GM18867 (cell line): ENCODE measurements around the gene POM121L2.
"Not testable (repeated sequence)": the region's sequence is repeated elsewhere in the genome, so short reads cannot be mapped to it uniquely, and the experiment has no call there.

Experiments used
- ATAC-seq: cut with Tn5 transposase; IDR thresholded peaks from one replicate; pipeline ENCODE4 v1.9.1; 2021; ENCODE audit warnings: mild to moderate bottlenecking, moderate library complexity; ENCODE audit not compliant: unreplicated experiment

The POM121L2 gene

DNA sequence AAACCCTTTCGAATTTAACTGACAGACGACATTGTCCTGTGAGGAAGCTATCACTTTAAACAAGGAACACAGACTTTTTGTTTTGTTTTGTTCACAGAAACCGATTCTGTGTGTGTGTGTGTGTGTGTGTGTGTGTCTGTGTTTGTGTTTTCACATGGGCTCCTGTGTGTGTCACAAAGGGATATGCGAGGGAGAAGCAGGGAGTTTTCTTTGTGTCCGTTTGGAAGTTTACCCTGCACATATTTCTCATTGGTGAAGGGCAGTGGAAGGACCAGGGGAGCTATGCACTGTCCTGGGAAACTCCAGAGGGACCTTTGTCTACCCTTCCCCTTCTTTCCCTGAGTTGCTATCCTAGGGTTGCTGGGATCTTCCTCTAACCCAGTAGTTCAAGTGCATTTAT lies 17.7 kb downstream of the POM121L2 start:
- no peak for ATAC-seq

DNA sequence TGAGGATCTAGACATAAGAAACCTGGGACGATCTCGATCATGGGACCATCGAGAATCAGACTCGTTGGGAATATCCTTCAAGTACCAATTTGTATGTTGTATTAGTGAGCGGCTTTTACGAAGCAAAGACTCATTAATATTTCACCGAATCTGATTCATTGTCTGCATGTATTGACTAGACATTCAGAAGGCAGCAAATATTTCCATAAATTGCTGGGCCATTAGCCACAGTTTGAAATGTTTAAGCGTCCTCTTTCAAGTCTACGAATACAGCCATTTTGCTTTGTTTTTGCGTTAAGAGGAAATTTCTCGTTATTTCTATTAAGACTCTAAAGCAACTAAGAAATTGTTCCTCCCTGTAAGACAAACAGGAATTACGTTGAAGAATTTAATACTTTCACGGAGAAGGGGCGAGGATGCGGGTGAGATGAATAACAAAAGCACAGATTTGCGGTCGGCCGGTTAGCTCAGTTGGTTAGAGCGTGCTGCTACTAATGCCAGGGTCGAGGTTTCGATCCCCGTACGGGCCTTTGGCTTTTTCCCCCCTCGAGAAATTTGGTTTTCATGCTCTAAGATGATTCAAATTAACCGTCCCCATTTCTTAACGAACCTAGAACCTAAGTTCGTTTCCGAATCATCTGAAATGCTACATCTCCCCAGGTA lies 18.5 kb downstream of the POM121L2 start:
- ATAC-seq: no peak

DNA sequence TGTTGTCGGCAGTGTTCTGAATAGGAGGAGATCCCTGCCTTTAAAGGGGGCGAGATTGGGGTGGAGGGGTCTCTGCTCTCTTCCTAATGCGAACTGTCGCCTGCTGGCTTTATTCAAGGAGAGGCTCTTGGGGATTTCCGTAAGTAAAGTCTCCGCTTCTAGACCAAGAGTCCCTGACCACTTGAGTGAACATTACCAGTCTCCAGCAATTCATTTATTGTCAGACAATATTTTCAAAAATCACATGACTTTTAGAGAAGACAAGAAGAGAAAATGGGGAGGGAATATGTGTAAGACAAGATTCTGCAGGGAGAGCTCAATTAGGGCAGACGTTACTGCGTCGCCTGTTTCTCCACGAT lies 21.2 kb downstream of the POM121L2 start:
- ATAC-seq: no peak

DNA sequence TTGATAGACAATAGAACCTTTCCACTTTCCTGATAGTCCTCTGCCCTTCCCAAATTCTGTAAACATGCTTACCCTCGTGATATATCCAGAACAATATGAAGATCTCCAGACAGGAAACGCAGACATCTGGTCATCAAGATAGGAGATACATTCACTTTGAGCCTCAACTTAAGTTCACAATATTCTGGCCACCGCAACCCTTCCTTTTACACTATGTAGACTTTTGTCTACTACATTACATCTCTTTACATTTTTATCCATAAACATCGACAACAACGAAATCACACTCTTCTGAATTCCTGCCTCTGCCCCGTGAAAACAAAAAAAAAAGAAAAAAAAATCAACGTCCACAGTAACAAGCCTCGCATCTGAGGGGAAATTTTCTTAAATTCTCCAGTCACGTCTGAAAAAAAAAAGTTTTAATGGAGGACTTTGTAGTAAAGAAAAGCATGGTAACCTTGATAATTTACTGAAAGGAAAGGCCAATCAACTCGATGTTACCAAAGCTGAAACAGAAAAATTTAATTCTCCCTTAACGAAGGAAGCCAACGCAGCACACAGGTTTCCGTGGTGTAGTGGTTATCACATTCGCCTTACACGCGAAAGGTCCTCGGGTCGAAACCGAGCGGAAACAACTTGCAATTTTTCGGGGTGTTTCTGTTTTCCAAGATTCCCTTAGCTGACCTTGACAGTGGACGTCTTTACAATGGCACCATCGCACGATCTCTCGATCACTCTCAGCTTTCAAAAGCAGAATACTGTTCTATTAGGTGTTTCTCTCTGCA lies 21.8 kb downstream of the POM121L2 start:
- no peak for ATAC-seq

DNA sequence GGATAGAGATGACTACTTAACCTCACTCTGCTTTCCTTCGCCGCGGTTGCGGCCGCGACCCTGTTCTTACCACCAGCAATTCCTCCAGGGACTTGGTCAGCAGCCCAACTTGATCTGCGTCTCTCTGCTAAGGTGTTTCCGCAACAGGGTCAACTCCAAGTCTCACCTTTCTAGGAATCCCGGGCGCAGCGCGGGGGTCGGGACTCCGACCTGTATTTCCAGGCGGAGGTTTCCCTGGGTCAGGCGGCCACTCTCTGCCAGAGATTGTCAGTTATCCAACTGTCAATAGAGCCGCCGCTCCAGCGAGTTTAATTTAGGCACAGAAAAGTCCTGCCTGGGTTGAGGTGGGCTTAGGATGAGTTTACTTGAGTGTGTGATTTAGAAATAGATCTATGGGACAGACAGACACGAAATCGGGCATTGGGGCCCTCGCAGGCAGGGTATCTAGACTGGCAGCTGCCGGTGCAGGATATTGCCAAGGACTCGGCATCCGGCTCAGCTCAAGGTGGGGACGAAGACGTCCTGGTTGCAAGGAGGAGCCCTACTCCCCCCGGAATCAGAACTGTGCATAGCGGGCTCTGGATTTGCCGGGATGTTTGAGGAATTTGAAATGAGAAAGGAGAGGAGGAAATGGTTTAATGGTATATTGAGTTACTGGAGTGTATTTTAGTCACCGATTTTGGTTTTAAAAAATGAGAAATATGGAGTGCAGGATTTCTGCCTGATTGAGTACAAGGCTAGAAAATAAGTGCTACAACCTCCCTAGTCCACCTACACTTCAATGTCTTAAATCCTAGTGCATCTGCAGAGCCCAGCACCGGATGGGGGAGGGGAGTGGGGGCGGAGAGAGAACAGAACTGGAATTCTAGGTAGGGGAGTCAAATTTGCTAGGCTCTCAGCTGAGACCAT lies 23.7 kb downstream of the POM121L2 start:
- ATAC-seq: no peak

DNA sequence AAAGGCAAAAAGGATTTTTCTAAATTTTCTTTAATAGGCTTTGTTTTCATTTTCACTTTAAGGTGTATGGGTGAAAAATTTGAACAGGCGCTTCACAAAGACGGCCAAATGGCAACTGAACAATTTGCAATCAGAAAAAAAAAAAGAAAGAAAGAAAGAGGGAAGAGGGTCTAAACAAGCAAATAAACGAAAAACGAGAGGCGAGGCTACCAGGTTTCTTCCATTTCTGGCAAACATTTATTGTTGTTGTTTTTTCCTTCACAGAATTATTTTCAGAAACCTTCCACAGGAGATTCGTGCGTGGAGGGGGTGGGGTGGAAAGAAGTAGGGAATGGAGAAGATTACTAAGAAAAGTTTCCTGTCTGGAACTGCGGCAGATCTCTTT lies 24.3 kb downstream of the POM121L2 start:
- ATAC-seq: no peak

DNA sequence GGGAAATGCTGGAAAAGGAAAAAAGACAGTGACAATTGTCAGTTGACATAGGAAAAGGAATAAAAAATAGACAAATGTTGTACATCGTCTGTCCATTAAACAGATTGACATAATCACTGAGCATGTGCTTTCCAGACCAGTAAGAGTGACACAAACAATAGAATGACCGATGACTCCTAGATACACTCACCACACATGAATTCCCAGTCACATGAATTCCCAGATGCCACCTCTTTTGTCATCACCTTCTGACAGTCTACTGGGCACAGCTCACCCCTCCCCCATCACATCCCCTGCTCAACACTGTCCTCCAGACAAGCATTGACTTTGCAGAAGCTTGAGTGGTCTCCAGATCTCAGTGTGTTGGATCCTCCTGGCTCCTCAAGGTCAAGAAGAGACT lies 25.9 kb downstream of the POM121L2 start:
- no peak for ATAC-seq

DNA sequence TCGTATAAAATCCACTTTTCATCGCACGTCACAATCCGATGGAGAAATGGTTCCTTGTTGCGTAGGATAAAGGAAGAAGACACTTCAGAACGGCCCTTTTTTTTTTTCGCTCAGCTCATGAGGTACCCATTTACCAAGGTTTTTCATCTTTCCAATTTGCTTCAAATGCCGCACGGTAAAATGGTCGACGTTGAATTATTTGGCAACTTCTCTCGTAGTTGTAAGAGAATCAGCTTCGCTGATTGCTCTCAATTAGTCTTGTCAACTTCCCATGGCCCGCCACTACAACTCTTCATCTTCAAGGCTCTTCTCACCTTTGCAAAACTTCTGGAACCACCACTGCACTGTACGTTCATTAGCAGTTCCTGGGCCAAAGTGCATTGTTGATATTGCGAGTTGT lies 28.8 kb downstream of the POM121L2 start:
- no peak for ATAC-seq

DNA sequence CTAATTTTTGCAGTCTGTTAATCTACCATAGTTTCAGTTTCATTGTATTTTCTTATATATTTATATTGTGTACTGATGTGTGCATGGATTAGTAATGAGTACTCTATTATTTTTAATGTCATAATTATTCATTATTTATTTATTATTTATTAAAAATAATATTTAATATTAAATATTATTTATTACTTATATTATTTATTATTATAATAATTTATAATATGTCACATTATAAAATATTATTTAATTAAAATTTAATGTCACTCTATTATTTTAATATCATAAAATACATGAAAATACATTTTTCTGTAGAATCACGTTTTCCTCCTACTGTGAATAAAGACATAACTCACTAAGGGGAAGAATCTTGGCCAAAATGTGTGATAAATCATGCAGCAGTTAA lies 30.5 kb downstream of the POM121L2 start:
- ATAC-seq: no peak

DNA sequence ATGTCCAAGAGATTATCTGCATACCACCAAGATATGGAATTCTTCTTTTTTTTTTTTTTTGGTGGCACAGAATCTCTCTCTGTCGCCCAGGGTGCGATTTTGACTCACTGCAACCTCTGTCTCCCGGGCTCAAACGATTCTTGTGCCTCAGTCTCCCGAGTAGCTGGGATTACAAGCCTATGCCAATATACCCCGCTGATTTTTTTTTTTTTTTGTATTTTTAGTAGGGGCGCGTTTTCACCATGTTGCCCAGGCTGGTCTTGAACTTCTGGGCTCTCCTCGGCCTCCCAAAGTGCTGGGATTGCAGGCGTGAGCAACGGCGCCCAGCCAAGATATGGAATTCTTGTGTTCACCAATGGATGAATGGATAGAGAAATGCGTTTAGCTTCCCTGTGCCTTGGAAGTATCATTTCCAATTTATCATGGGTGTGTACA lies 31.0 kb downstream of the POM121L2 start:
- no peak for ATAC-seq

DNA sequence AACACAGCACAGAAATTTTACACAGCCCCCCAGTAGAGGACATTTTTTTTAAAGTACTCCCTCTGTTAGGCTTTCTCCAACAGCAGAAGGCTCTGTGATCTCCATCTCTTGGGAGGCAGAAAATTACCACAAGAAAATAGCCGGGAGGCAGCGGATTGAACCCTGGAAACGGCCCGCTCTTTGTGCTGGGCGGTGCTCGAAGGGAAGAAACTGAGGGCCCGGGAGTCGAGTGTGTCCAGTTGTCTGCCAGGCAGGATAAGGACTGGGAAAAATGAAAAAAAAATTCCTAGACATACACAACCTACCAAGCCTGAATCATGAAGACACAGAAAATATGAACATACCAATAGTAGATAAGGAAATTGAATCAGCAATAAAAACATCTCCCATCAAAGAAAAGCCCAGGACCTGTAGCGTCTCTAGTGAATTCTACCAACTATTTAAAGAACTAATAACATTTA lies 31.5 kb downstream of the POM121L2 start:
- ATAC-seq: no peak

DNA sequence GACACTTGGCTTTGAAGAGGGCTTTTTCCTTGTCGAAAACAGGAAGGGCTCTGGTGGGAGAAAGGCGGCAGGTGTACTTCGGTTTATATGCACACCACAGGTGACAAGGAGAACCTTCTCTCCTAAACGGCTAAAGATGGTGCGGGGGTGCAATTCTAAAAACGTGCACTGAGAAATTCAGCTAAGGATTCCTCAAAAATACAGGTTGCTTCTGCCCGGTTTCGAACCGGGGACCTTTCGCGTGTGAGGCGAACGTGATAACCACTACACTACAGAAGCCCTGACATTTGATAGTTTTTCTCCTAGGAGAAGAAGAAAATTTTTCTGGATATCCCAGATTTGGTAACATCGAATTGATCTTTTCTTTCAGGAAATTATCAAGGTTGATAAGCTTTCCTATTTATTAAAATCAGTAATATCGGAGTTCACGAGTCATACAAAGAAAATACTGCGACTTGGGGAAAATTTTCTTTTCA lies 32.0 kb downstream of the POM121L2 start:
- ATAC-seq: no peak

DNA sequence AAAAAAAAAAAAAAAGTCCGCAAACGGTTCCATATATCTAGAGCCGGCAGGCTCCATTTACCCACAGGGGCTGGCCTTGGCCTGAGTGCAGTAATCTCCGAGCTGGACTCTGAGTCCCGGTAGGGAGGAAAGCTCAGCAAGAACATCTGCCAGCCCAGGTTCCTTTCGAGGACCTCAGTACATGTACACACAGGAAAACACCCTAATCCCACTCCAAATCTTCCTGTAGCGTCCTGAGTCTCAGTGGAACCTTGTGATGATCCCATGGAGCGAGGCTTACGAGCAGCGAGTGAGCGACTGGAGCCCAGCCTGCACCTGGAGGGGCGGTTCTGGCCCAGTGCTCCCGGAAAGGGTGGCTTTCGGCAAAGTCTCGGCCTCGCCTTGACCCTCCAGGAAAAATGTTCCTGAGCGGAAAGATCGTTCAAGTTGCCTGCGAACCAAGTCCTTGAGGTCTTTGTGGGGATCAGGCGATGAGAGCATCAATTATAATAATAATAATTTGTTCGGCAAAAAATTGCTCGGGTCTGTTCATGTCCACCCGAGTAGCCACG lies 32.5 kb downstream of the POM121L2 start:
- ATAC-seq: no peak

DNA sequence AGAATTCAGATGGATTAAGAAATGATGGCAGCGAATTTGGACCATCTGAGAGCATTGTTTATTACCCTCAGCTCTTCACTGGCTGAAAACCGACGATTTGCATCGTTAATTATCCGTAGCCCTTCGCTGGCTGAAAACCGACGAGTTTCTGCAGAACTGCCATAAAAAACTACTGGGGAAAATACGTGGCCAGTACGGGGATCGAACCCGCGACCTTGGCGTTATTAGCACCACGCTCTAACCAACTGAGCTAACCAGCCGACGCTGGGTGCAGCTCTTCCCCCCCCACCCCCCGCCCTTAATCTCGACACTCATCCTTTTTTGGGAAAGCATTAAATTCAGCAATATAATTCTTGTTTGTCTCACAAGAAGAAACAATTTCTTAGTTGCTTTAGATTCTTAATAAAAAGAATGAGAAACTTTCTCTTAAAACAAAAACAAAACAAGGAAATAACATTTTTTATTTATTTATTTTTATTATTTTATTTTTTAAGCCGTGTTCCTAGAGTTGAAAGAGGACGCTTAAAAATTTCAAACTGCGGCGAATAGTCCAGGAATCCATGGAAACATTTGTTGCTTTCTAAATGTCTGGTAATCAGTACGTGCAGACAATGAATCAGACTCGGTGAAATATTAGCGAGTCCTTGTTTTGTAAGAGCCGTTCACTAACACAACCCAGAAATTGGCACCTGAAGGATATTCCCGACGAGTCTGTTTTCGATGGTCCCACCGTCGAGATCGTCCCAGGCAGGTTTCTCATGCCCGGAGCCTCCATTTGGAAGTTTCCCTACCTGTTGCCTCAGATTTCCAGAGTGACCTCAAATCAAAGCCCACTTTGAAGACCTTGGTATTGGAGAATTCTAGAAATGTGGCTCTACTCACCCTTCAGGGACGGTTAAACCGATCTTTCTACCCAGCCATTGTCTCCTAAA lies 36.8 kb downstream of the POM121L2 start:
- no peak for ATAC-seq

DNA sequence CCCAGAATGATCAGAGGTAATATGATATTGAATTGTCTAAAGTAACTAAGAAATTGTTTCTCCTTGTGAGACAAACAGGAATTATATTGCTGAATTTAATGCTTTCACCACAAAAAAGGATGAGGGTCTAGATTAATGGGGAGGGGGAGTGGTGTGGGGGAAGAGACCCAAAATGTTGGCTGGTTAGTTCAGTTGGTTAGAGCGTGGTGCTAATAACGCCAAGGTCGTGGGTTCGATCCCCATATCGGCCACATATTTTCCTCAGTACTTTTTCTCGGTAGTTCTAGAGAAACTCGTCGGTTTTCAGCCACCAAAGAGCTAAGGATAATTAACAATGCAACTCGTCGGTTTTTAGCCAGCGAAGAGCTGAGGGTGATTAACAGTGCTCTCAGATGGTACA lies 38.3 kb downstream of the POM121L2 start:
- ATAC-seq: no peak

DNA sequence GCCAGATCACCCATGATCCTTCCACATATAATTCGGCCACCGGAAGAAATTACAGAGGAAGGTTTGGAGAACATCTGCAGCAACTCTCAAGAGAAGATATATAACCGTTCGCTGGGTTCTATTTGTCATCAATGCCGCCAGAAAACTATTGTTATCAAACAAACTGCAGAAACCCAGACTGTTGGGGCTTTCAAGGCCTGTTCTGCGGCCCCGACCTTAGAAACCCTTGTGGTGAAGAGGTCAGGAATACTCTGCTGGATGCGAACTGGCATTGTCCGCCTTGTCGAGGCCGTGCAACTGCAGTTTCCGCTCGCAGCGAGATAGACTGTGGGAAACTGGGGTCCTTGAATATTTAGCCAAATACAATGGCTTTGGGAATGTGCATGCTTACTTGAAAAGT lies 43.3 kb downstream of the POM121L2 start:
- ATAC-seq: no peak

DNA sequence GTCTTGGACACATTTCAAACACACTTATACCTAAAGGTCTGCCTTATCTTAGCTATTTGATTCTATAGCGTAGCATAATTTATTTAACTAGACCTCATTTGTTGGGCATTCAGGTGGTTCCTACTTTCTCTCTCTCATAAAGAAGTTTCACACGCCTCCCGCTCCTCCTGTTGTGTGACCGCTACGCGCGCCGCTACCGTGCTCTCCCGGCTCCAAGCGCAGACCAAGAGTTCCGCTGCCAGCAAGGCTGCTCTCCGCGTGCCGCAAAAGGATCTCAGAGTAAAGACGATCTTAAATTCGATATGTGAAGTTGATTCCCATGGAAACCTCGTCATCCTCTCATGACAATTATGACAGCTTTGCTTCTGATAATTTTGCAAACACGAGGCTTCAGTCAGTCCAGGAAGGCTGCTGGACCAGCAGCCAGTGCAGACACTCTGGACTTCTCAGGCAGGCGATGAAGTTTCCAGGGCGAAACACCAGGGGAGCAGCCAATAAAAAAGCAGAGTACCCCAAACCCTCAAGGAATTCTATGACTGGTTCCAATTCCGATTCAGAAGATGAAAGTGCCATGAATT lies 44.1 kb downstream of the POM121L2 start:
- no peak for ATAC-seq

DNA sequence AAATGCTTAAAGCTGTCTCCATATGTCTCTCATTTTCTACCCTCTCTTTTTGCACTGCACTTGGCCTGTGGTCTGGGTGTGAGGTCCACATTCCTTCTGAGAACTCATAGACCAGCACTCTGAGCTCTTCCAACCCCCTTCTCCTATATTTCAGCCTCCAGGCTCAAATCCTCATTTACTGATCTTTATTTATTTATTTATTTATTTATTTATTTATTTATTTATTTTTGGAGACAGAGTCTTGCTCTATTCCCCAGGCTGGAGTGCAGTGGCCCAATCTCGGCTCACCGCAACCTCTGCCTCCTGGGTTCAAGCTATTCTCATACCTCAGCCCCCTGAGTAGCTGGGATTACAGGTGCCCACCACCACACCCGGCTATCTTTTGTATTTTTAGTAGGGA lies 45.1 kb downstream of the POM121L2 start:
- not testable (repeated sequence) for ATAC-seq

DNA sequence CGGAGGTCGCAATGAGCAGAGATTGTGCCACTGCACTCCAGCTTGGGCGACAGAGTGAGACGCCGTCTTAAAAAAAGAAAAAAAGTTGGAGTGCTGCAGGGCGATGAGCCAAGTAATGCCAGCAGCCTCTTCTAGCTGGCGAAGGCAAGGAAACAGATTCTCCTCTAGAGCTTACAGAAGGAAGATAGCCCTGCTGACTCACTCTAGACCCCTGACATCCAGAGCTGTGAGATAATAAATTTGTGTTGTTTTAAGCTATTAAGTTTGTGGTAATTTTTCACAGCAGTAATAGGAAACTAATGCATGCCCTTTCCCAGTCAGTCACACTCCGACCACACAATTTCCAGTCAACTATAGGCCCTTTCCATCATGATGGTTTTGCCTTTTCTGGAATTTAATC lies 48.2 kb downstream of the POM121L2 start:
- no peak for ATAC-seq
